DND-41 (cell line): ENCODE data around the gene SPSB4.

Source experiments
- ATAC-seq: fragments of 200-7000 bp; cut with Tn5 transposase; 3 replicates; pipeline ENCODE4 v1.9.1; 2021; ENCODE audit warnings: low read depth; ENCODE audit not compliant: insufficient read depth
- DNase-seq: peaks from one replicate; pipeline ENCODE4 v3.0.0-alpha.2; 2020
- H2AFZ ChIP-seq: 2 replicates; pipeline ENCODE4 v1.6.0; 2012; ENCODE audit warnings: low read depth, low read length
- H3K27ac ChIP-seq: 2 replicates; pipeline ENCODE4 v1.5.1; 2012; ENCODE audit warnings: low read length, inconsistent platforms
- H3K27me3 ChIP-seq: fragments of 200-600 bp; sonication (generic); 2 replicates; pipeline ENCODE4 v1.6.0; 2012; ENCODE audit warnings: low read length, mild to moderate bottlenecking, inconsistent platforms; ENCODE audit not compliant: insufficient read depth, poor library complexity
- H3K36me3 ChIP-seq: 2 replicates; pipeline ENCODE4 v1.5.1; 2012; ENCODE audit warnings: low read length, inconsistent platforms; ENCODE audit not compliant: insufficient read depth
- H3K4me1 ChIP-seq: 2 replicates; pipeline ENCODE4 v1.5.1; 2012; ENCODE audit warnings: mild to moderate bottlenecking, low read length; ENCODE audit not compliant: insufficient read depth
- H3K4me2 ChIP-seq: 2 replicates; pipeline ENCODE4 v1.6.0; 2012; ENCODE audit warnings: mild to moderate bottlenecking, moderate library complexity, low read length, inconsistent platforms; ENCODE audit not compliant: insufficient read depth
- H3K4me3 ChIP-seq, 2 experiments: fragments of 200-600 bp in 1 of 2; shearing (Covaris generic) in 1 of 2; 2 replicates each; pipeline ENCODE4 v1.5.1; 2012 to 2016; ENCODE audit warnings: inconsistent platforms in 2 of 2, low read length in 2 of 2, mild to moderate bottlenecking in 2 of 2, low read depth in 1 of 2, moderate library complexity in 1 of 2
- H3K79me2 ChIP-seq: 2 replicates; pipeline ENCODE4 v1.6.0; 2012; ENCODE audit warnings: low read length, inconsistent platforms; ENCODE audit not compliant: insufficient read depth
- H3K9ac ChIP-seq: 2 replicates; pipeline ENCODE4 v1.6.0; 2012; ENCODE audit warnings: low read depth, mild to moderate bottlenecking, inconsistent platforms, low read length, moderate library complexity
- H3K9me3 ChIP-seq: 2 replicates; pipeline ENCODE4 v1.5.1; 2012; ENCODE audit warnings: low read length, moderate library complexity, mild to moderate bottlenecking, inconsistent platforms; ENCODE audit not compliant: insufficient read depth, severe bottlenecking
- H4K20me1 ChIP-seq: 2 replicates; pipeline ENCODE4 v1.6.0; 2012; ENCODE audit warnings: low read length; ENCODE audit not compliant: insufficient read depth
- CTCF ChIP-seq: IDR thresholded peaks from 2 replicates; pipeline ENCODE4 v1.5.1; 2012; ENCODE audit warnings: borderline replicate concordance, low read length, moderate library complexity, mild to moderate bottlenecking; ENCODE audit not compliant: poor library complexity, severe bottlenecking; ENCODE audit errors: extremely low read depth
- EZH2 ChIP-seq: IDR thresholded peaks from 3 replicates; pipeline ENCODE4 v1.6.1; 2012; ENCODE audit warnings: borderline replicate concordance, low read depth, mild to moderate bottlenecking, moderate library complexity, low read length, inconsistent platforms; ENCODE audit not compliant: severe bottlenecking

The SPSB4 gene

GRCh38 chr3:141086188-141086587 is 35.0 kb downstream of the SPSB4 start:
- Histone ChIP-seq H3K4me3 (no peak overlapping the region), H3K27ac (no peak overlapping the region), H3K27me3 (no peaks in the 10 kb centered on the region), H3K36me3 (peaks cover 16% of the 10 kb centered on the region; the same call in 1 of the 2 replicates), H3K79me2 (no peaks in the 10 kb centered on the region), H2AFZ (no peak overlapping the region), H4K20me1 (peaks cover 21% of the 10 kb centered on the region), H3K9ac (no peak overlapping the region), H3K4me1 (no peaks in the 10 kb centered on the region), H3K9me3 (no peaks in the 10 kb centered on the region), H3K4me2 (no peak overlapping the region)
- TF ChIP-seq EZH2 (no peak), CTCF (no peak)
- DNase-seq, result no peak
- no peak for ATAC-seq

GRCh38 chr3:141087076-141087777 is 36.1 kb downstream of the SPSB4 start:
- Histone ChIP-seq H3K9ac (no peak overlapping the region), H3K27me3 (no peaks in the 10 kb centered on the region), H3K4me3 (no peak overlapping the region), H2AFZ (no peak overlapping the region), H4K20me1 (peaks cover 26% of the 10 kb centered on the region), H3K4me2 (no peak overlapping the region), H3K4me1 (no peaks in the 10 kb centered on the region), H3K9me3 (no peaks in the 10 kb centered on the region), H3K27ac (no peak overlapping the region), H3K36me3 (peaks cover 18% of the 10 kb centered on the region; the same call in 1 of the 2 replicates), H3K79me2 (no peaks in the 10 kb centered on the region; the same call in 1 of the 2 replicates)
- ATAC-seq (no peak), DNase-seq (no peak)
- no peak for TF ChIP-seq EZH2
- TF ChIP-seq CTCF, result no peak

GRCh38 chr3:141087778-141088130 is 36.6 kb downstream of the SPSB4 start:
- no peaks in the 10 kb centered on the region for H3K4me1 ChIP-seq
- no peak overlapping the region for H3K27ac ChIP-seq
- peaks cover 31% of the 10 kb centered on the region for H4K20me1 ChIP-seq

More at GRCh38 chr3:141087778-141088130, 36.6 kb downstream of the SPSB4 start:
- DNase-seq (no peak), ATAC-seq (no peak)
- Histone ChIP-seq H3K36me3 (peaks cover 18% of the 10 kb centered on the region; the same call in 1 of the 2 replicates), H2AFZ (no peak overlapping the region), H3K9me3 (no peaks in the 10 kb centered on the region), H3K9ac (no peak overlapping the region), H3K4me3 (no peak overlapping the region), H3K27me3 (no peaks in the 10 kb centered on the region), H3K4me2 (no peak overlapping the region), H3K79me2 (no peaks in the 10 kb centered on the region; the same call in 1 of the 2 replicates)
- TF ChIP-seq CTCF (no peak), EZH2 (no peak)
